Activated naive CD4-positive, alpha-beta T cell treated with Interleukin-2 at 50 U/mL for 16 hours (primary cell): ENCODE measurements around the gene CMKLR1.

ENCODE experiments used
- DNase-seq: peaks from one replicate; pipeline ENCODE4 v3.0.0-alpha.2; 2020

Gene CMKLR1

GRCh38 chr12:108297424-108297823, 41.7 kb downstream of the CMKLR1 start:
- DNase-seq, result no peak

- DNase-seq, result no peak
Measured at GRCh38 chr12:108296945-108297344, 42.2 kb downstream of the CMKLR1 start.

- DNase-seq, result no peak
Measured at GRCh38 chr12:108295641-108296040, 43.5 kb downstream of the CMKLR1 start.

GRCh38 chr12:108289350-108290161, 49.6 kb downstream of the CMKLR1 start:
- no peak for DNase-seq

GRCh38 chr12:108287227-108287626, 51.9 kb downstream of the CMKLR1 start:
- no peak for DNase-seq

GRCh38 chr12:108285016-108285415, 54.1 kb downstream of the CMKLR1 start:
- DNase-seq, result no peak

GRCh38 chr12:108284163-108284562, 54.9 kb downstream of the CMKLR1 start:
- DNase-seq, result no peak

GRCh38 chr12:108282676-108283075, 56.4 kb downstream of the CMKLR1 start:
- no peak for DNase-seq

GRCh38 chr12:108282160-108282559, 57.0 kb downstream of the CMKLR1 start:
- DNase-seq, result no peak

GRCh38 chr12:108277613-108278012, 61.5 kb downstream of the CMKLR1 start:
- no peak for DNase-seq

- no peak for DNase-seq
Measured at GRCh38 chr12:108273217-108273616, 65.9 kb downstream of the CMKLR1 start.

GRCh38 chr12:108271951-108272872, 66.9 kb downstream of the CMKLR1 start:
- no peak for DNase-seq

- no peak for DNase-seq
Measured at GRCh38 chr12:108270849-108271143, 68.3 kb downstream of the CMKLR1 start.

- DNase-seq, result no peak
Measured at GRCh38 chr12:108270035-108270848, 68.9 kb downstream of the CMKLR1 start.

- no peak for DNase-seq
Measured at GRCh38 chr12:108269224-108269623, 69.9 kb downstream of the CMKLR1 start.

GRCh38 chr12:108268397-108268796, 70.7 kb downstream of the CMKLR1 start:
- no peak for DNase-seq

- no peak for DNase-seq
Measured at GRCh38 chr12:108267450-108267849, 71.7 kb downstream of the CMKLR1 start.

- DNase-seq, result no peak
Measured at GRCh38 chr12:108266131-108266530, 73.0 kb downstream of the CMKLR1 start.

- DNase-seq, result no peak
Measured at GRCh38 chr12:108265505-108265904, 73.6 kb downstream of the CMKLR1 start.

GRCh38 chr12:108260969-108261368, 78.1 kb downstream of the CMKLR1 start:
- DNase-seq, result no peak

GRCh38 chr12:108260039-108260438, 79.1 kb downstream of the CMKLR1 start:
- DNase-seq, result no peak

GRCh38 chr12:108257610-108258106, 81.5 kb downstream of the CMKLR1 start:
- DNase-seq, result no peak

GRCh38 chr12:108257004-108257403, 82.1 kb downstream of the CMKLR1 start:
- DNase-seq, result no peak
